Measurements from ENCODE around the gene FARP2. TPM values are rescaled to one million over a fixed set of nuclear protein-coding genes. Genes with fewer than 3 reads are reported as not detected.
"Not testable (repeated sequence)": the region's sequence is repeated elsewhere in the genome, so short reads cannot be mapped to it uniquely, and the experiment has no call there.

FARP2 gene
- total RNA-seq, 1 experiment from 2014 or later = 32.6 TPM

DNA sequence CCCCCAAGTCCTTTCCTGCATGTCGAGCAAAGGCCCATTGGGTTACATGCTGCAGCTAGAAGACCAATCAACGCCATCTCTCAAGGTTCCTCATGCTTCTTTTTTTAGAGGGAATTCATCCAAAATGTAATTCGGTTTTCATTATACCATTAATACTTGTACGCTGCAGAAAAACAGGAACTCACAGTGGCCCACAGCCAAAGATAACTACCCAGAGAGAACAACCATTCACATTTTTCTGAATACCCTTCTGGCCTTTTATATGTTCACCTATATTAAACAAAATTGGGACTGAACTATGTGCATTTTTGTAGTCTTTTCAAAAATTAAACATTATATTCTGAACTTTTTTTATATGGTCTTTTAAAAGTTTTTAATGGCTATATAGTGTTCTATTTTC, 25.8 kb downstream of the FARP2 start:
- POLR2A ChIA-PET = interaction anchor here (0.5 to 0.7 kb wide), 2 partner anchors 9 to 16 kb away, joined by 3 to 4 read pairs; no protein-coding TSS in a partner anchor
- BruUV-seq (replicated peaks) = no TSS peak
- DNase-seq (ENCODE audit: unreplicated experiment) = no peak
- peaks cover 33% of the 10 kb centered on the region for H3K36me3 Mint-ChIP-seq (ENCODE audit: insufficient read depth, unreplicated experiment)
- CTCF ChIA-PET = interaction anchor here (0.8 kb wide), 1 partner anchor 116 kb away, joined by 4 read pairs; no protein-coding TSS in a partner anchor
- no peak overlapping the region for H3K4me3 Mint-ChIP-seq (ENCODE audit: unreplicated experiment)
- no peaks in the 10 kb centered on the region for H3K9me3 Mint-ChIP-seq (ENCODE audit: unreplicated experiment)
- TF ChIP-seq, protein P1, sequence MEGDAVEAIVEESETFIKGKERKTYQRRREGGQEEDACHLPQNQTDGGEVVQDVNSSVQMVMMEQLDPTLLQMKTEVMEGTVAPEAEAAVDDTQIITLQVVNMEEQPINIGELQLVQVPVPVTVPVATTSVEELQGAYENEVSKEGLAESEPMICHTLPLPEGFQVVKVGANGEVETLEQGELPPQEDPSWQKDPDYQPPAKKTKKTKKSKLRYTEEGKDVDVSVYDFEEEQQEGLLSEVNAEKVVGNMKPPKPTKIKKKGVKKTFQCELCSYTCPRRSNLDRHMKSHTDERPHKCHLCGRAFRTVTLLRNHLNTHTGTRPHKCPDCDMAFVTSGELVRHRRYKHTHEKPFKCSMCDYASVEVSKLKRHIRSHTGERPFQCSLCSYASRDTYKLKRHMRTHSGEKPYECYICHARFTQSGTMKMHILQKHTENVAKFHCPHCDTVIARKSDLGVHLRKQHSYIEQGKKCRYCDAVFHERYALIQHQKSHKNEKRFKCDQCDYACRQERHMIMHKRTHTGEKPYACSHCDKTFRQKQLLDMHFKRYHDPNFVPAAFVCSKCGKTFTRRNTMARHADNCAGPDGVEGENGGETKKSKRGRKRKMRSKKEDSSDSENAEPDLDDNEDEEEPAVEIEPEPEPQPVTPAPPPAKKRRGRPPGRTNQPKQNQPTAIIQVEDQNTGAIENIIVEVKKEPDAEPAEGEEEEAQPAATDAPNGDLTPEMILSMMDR (IDR thresholded peaks at IDR 0.05; ENCODE audit: unreplicated experiment) = no peak
- intact Hi-C loops (cut with micrococcal nuclease) = no loop called here
- no peaks in the 10 kb centered on the region for H3K4me1 Mint-ChIP-seq (ENCODE audit: insufficient read depth, unreplicated experiment)
- no peak overlapping the region for H3K27ac Mint-ChIP-seq (ENCODE audit: low read depth, unreplicated experiment)
- no peaks in the 10 kb centered on the region for H3K27me3 Mint-ChIP-seq (ENCODE audit: insufficient read depth, unreplicated experiment)

DNA sequence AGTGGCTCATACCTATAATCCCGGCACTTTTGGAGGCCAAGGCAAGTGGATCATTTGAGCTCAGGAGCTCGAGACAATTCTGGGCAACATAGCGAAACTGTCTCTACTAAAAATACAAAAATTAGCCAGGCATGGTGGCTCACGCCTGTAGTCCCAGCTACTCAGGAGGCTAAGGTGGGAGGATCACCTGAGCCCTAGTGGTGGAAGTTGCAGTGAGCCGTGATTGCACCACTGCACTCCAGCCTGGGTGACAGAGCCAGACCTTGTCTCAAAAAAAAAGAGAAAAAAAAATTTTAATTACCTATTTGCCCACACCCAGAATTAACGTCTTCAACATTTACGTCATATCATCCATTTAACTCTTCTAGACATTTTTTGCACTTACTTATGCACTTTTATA, 29.4 kb downstream of the FARP2 start:
- H3K27ac Mint-ChIP-seq (ENCODE audit: low read depth, unreplicated experiment); DNase-seq (ENCODE audit: unreplicated experiment); intact Hi-C loops (cut with micrococcal nuclease); H3K4me3 Mint-ChIP-seq (ENCODE audit: unreplicated experiment); H3K9me3 Mint-ChIP-seq (ENCODE audit: unreplicated experiment); H3K27me3 Mint-ChIP-seq (ENCODE audit: insufficient read depth, unreplicated experiment); BruUV-seq (replicated peaks); H3K4me1 Mint-ChIP-seq (ENCODE audit: insufficient read depth, unreplicated experiment): not testable (repeated sequence)
- CTCF ChIA-PET = interaction anchor here (0.6 kb wide), 1 partner anchor 162 kb away, joined by 4 read pairs; no protein-coding TSS in a partner anchor
- peaks cover 31% of the 10 kb centered on the region for H3K36me3 Mint-ChIP-seq (ENCODE audit: insufficient read depth, unreplicated experiment)
- POLR2A ChIA-PET = interaction anchor here (0.5 to 1.7 kb wide), 3 partner anchors 26 to 317 kb away, joined by 3 read pairs; partner anchors contain the start of gene ING5

DNA sequence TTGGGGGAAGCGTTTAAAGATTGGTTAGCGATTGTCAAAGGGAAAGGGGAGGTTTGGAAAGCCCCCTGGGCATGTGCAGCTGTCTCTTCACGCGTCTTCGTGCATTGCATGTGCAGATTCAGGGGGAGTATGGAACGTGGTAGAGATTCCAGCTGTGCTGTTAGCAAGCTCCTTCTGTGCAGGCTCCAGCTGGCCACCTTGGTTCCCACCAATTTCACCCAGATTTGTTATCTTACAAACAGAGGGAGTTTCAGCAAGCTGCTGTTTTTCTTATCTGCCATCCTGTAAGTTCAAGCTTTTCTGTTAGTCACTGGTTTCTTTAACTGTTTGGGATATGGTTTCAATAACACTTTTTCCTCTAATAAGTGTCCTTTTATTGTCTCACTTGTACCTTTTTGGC, 30.4 kb downstream of the FARP2 start:
- Mint-ChIP-seq H3K9me3 (ENCODE audit: unreplicated experiment) (no peaks in the 10 kb centered on the region), H3K4me3 (ENCODE audit: unreplicated experiment) (no peak overlapping the region), H3K4me1 (ENCODE audit: insufficient read depth, unreplicated experiment) (peaks cover 10% of the 10 kb centered on the region), H3K36me3 (ENCODE audit: insufficient read depth, unreplicated experiment) (peaks cover 25% of the 10 kb centered on the region), H3K27ac (ENCODE audit: low read depth, unreplicated experiment) (no peak overlapping the region), H3K27me3 (ENCODE audit: insufficient read depth, unreplicated experiment) (no peaks in the 10 kb centered on the region)
- TF ChIP-seq, protein P1 (IDR thresholded peaks at IDR 0.05; ENCODE audit: unreplicated experiment) = no peak
- ChIA-PET CTCF (no interaction called here), POLR2A (interaction anchor here (0.6 kb wide), 1 partner anchor 23 kb away, joined by 3 read pairs; no protein-coding TSS in a partner anchor)
- intact Hi-C loops (cut with micrococcal nuclease) = no loop called here
- no TSS peak for BruUV-seq (replicated peaks)
- no peak for DNase-seq (ENCODE audit: unreplicated experiment)

DNA sequence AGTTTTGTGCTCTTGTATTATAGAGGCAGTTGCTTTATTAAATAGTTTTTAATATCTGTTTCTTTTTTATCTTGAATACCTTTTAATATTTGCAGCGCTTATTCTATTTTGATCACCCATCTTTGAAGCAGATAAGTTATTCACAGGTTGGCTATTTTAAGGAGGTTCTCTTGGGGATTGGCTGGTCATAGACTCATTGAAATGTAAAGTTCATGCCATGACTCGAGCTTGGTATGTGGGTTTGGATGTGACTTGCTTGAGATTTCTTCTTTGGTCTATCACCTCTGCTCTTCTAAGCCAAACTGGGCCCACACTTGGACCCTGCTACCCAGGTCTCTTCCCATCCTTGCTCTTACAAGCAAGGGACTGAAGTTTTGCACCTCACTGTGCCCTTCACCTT, 33.6 kb downstream of the FARP2 start:
- no peak for DNase-seq (ENCODE audit: unreplicated experiment)
- Mint-ChIP-seq H3K27me3 (ENCODE audit: insufficient read depth, unreplicated experiment) (no peaks in the 10 kb centered on the region), H3K36me3 (ENCODE audit: insufficient read depth, unreplicated experiment) (peaks cover 7% of the 10 kb centered on the region), H3K9me3 (ENCODE audit: unreplicated experiment) (no peaks in the 10 kb centered on the region), H3K27ac (ENCODE audit: low read depth, unreplicated experiment) (peak overlapping the region; percentile 16), H3K4me1 (ENCODE audit: insufficient read depth, unreplicated experiment) (peaks cover 10% of the 10 kb centered on the region), H3K4me3 (ENCODE audit: unreplicated experiment) (no peak overlapping the region)
- BruUV-seq (replicated peaks) = no TSS peak
- POLR2A ChIA-PET = no interaction called here
- TF ChIP-seq, protein P1 (IDR thresholded peaks at IDR 0.05; ENCODE audit: unreplicated experiment) = no peak
- CTCF ChIA-PET = interaction anchor here (1.3 kb wide), 1 partner anchor 30 kb away, joined by 3 read pairs; no protein-coding TSS in a partner anchor
- intact Hi-C loops (cut with micrococcal nuclease) = no loop called here

All from MCF 10A (cell line).